Measurements from ENCODE around the gene TMEM221.
A peak's percentile ranks its signal among the peaks of the same experiment; 100 is the strongest.

TMEM221 gene

GRCh38 chr19:17405250-17406045 is 43.0 kb downstream of the TMEM221 start, which contains the start of gene BST2:
BST2 (minus strand) TSS chr19:17405630; CDS start chr19:17405575, 55 bp downstream.
- no peak for DNase-seq

- DNase-seq: no peak
Observed at GRCh38 chr19:17404621-17405249, 43.7 kb downstream of the TMEM221 start.

DNA sequence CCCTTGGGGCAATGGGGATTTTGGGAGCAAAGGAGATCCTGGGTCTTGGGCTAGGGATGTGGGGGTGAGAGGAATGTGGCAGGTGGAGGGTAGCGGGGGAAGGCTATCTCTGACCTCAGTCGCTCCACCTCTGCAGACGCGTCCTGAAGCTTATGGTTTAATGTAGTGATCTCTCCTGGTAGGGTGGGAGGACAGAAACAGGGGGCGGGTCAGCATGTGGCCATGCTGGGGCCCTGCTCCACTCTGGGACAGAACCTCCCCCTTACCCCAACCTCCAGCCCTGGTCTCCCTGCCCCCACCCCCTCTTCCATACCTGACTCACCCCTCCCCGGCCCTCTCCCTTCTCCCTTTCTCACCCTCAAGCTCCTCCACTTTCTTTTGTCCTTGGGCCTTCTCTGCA is 44.5 kb downstream of the TMEM221 start:
- peak; percentile 37 for DNase-seq

DNA sequence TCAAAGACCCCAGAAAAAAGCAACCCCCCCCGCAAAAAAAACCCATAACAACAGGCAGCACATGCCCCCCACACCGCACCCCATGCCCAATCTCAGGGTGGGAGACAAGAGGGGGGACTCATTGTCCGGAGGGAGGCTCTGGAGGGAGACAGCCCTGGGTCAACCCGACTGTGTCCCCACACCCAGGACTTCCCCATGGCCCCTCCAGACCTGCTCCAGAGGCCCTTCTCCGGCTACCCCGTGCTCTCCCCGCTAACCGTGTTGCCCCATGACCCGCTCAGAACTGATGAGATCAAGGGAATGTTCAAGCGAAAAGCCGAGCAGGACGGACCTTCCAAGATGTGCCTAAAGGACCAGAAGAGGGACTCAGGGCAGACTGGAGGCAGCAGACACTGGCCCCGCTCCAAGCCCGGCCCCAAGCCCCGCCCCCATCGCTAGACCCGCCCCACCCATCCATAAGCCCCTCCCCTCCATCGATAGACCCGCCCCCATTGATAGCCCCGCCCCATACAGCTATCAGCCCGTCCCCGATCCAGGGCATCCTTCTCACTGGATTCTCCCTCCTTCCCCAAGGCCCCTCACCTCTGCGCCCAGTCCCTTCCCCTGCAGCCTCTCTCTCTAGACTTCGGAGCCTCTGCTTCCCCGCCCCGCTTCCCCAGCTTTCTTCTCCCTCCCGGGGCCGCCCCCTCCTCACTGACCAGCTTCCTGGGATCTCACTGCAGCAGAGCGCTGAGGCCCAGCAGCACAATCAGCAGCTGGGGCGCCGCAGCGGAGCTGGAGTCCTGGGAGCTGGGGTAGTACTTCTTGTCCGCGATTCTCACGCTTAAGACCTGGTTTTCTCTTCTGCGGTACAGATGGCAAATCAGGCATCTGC is 45.2 kb downstream of the TMEM221 start:
- no peak for DNase-seq

GRCh38 chr19:17401628-17402027 is 46.8 kb downstream of the TMEM221 start:
- no peak for DNase-seq

GRCh38 chr19:17398902-17399527 is 49.5 kb downstream of the TMEM221 start:
- DNase-seq: no peak

DNA sequence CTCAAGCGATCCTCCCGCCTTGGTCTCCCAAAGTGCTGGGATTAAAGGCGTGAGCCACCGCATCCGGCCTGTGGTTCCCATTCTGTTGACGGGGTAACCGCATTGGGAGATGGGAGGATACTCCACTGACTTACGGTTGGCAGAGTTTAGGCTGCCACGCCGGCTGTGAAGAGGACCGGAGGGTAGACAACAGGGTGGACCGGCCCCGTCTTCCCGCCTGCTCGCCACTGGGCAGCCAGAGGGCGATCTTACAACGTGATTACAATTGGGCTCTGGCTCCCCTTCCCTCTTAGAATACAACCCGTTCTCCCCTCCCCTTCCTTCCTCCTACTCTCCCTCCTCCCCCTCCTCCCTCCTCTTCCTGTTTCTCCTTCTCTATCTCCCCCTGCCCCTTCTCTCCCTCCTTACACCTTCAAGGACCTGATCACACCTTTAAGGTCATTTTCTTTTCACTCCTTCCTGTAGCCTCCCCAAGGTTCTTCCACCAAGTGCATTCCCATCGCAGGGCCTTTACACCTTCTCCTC is 53.5 kb downstream of the TMEM221 start:
- no peak for DNase-seq

- no peak for DNase-seq
Observed at GRCh38 chr19:17393914-17394313, 54.6 kb downstream of the TMEM221 start, which contains the start of gene CCDC194. CCDC194 (minus strand) TSS chr19:17394196; CDS start chr19:17394158, 38 bp downstream.

- DNase-seq: no peak
Observed at GRCh38 chr19:17393002-17393401, 55.5 kb downstream of the TMEM221 start.

GRCh38 chr19:17391371-17392151 is 56.9 kb downstream of the TMEM221 start:
- DNase-seq: no peak

DNA sequence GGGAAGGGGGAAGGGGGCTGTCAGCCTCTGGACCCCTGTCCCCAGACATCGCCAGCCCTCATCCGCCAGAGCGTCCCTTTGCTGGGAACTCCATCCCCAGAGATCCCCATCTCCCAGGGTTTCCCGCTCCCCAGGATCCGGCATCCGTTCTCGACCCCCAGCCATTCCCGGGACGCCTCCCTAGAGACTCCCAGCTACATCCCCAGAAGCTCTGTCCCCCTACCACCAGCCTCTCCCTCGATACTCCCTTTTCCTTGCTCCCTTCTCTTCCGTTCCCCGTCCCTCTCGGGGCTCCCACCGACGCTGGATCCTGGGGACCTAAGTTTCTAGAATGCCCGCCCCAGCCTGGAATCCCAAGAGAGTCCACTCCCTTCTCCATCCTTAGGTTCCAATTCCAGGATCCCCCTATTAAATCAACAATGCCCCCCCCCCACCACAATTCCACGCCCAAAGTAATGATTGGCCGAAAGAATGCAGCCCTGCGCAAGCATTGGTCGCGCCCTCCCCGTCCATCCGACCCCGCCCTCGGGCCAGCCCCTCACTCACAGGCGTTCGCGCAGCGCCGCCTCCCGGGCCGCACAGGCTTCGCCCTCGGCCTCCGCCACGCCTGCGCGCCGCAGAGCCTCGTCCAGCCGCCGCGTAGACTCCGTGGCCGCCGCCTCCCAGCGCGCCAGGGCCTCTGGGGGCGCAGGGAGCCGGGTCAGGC is 57.6 kb downstream of the TMEM221 start:
- DNase-seq: peak; percentile 82

DNA sequence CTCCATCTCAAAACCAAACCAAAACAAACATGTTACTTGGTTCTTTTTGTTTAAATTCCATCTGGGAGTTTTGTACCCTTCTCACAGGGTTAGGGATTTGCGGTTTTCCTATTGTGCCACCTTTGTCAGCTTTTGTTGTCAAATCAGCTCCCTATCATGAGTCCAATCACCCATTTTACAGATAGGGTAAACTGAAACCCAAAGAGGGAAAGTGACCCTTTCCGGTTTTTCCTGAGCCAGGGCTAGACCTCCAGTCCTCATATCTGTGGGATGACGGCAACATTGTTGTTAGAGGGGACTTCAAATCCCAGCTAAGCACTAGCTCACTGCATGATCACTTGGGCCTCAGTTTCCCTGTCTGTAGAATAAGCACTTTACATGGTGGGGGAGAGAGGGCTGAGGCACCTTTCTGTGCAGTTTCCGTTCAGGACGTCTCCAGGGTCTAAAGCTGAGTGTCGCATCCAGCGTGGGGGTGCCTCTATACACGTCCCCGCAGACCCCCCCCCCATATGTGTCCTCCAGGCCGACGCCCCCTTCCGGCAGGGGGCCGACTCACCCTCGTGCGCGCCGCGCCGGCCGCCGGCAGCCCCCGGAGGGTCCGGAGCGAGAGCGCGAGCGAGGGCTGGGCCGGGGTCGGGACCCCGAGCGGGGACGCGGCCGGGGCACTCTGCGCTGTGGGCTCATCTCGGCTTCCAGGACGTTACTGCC is 58.4 kb downstream of the TMEM221 start:
- DNase-seq: no peak

- DNase-seq: no peak
Observed at GRCh38 chr19:17389288-17389687, 59.2 kb downstream of the TMEM221 start.

GRCh38 chr19:17385878-17386611 is 62.4 kb downstream of the TMEM221 start:
- DNase-seq: peak; percentile 60

Measured in right kidney (tissue), 1 donor.